Activated CD4-positive, alpha-beta T cell treated with anti-CD3 and anti-CD28 coated beads, Interleukin-2, amount 50 U/mL, for 24 hours (primary cell): Measurements from ENCODE around the gene CFD.

Experiments
- DNase-seq, 2 donors: peaks; one replicate each; pipeline ENCODE4 v3.0.0-alpha.2; 2020; ENCODE audit warnings: low read depth in 1 of 2, low spot score in 1 of 2

Gene CFD

GRCh38 chr19:903266-903797 is 43.9 kb downstream of the CFD start:
- no peak for DNase-seq

GRCh38 chr19:904545-904944 is 45.1 kb downstream of the CFD start:
- DNase-seq: no peak

- DNase-seq: no peak
Observed at GRCh38 chr19:906480-906879, 47.0 kb downstream of the CFD start.

DNA sequence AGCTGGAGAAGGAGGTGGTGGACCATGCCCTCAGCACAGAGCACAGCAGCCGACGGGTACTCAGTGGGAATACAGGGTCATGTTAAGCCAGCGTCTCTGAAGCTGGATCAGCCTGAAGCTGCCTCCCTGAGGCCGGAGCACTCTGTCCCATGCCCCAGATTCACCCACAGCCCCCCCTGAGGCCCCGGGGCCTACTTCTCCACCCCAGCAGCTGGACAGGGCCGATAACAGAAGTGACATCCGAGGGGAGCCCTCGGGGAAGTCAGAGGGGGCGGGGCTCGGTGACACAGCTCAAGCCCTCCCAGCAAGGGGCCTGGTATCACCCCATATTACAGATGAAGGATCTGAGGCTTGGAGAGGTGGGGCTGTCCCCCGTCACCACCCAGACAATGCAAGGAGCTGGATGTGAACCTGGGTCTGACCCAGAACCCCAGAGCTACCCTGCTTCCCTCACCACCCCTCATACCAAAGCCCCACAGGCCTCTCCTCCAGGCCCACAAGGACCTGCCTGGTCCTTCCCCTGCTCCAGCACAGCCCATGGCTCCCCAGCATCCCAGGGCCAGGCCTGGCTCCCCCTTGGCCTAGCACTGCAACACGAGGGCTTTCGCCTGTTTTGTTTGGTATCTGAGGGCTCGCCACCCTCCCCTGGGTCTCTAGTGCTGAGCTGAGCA is 47.9 kb downstream of the CFD start:
- no peak for DNase-seq

GRCh38 chr19:911197-912033 is 52.0 kb downstream of the CFD start:
- DNase-seq: no peak

GRCh38 chr19:912181-913079 is 53.0 kb downstream of the CFD start:
- DNase-seq: no peak
